Measurements from ENCODE around the gene B4GALNT2.

The B4GALNT2 gene

GRCh38 chr17:49216482-49216881, 83.9 kb downstream of the B4GALNT2 start:
- DNase-seq, result no peak

GRCh38 chr17:49216953-49217650, 84.5 kb downstream of the B4GALNT2 start:
- no peak for DNase-seq

DNA sequence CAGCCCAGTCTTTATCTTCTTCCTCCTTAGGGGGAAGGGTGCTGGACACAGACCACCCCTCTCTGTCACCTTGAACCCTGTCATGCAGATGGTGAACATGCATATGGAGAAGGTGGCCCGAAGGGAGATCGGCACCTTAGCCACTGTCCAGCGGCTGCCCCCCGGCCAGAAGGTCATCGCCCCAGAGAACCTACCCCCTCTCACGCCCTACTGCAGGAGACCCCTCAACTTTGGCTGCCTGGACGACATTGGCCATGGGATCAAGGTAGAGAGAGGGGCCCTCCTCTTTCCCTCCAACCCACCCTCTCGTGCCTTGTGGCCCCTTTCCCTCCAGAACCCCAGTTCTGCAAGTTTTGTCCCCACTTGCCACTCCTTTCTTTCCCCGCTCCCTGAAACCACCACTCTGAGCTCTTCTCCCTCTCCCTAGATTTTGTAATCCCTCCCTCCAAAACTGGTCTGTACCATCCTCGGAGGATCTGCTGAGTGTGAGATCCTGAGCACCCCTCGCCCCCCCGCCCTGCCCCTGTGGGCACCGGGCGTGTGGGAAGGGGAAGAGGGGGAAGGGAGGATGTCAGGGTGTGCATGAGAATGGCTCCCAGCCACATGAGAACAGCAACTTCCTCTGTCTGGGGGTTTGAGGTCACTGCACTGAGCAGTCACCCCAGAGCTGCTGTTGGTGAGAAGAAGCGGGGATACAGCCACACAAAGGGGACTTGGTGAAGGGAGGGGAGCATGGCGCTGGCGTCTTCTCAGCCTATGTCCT, 85.3 kb downstream of the B4GALNT2 start:
- DNase-seq, result no peak

GRCh38 chr17:49218941-49219913, 86.7 kb downstream of the B4GALNT2 start:
- no peak for DNase-seq

DNA sequence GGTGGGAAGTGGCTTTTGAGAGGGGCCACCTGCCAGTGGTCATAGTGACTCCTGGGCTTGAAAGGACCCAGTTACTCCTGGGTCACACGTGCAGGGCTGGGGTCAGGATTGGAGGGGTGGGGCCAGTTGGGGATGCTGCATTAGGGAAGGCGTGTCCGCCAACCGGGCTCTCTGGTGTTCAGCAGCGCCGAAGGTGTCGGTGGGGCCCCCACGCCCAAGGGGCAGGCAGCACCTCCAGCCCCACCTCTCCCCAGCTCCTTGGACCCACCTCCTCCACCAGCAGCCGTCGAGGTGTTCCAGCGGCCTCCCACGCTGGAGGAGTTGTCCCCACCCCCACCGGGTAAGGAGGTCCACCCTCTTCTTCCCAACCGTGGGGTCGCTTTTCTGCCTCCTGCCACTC, 87.4 kb downstream of the B4GALNT2 start:
- DNase-seq, result no peak

- no peak for DNase-seq
Observed at GRCh38 chr17:49223168-49223516, 90.6 kb downstream of the B4GALNT2 start.

DNA sequence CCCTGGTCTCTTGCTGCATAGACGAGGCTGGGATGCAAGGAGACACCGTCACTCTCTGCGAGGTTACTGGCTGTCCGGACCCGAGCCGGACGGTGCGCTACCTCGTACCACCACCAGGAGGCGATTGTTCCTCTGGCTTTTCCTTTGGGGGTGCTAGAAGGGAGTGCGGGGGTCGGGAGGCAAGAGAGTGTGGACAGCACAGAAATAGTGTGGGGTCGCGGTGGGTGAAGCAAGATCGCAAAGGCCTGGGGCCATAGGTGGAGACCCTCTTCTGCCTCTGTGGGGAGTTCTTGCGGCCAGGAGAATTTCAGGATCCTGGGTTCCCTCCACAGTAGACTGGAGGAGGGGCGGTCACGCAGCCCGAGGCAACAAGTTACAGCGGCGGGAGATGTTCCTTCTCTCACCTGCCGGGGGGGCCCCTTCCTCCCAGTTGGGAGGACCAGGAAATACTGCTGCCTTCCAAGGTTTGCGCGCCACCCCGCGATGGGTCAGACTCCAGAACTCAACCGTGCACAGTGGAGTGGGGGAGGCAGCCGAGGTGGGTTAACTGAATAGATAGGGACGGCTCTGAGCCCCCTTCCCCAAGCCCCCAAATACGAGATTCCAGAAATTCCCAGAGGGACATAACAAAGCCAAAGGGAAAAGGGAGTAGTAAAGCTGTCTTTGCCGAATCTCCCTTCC, 91.1 kb downstream of the B4GALNT2 start:
- peak; percentile 25 for DNase-seq

DNA sequence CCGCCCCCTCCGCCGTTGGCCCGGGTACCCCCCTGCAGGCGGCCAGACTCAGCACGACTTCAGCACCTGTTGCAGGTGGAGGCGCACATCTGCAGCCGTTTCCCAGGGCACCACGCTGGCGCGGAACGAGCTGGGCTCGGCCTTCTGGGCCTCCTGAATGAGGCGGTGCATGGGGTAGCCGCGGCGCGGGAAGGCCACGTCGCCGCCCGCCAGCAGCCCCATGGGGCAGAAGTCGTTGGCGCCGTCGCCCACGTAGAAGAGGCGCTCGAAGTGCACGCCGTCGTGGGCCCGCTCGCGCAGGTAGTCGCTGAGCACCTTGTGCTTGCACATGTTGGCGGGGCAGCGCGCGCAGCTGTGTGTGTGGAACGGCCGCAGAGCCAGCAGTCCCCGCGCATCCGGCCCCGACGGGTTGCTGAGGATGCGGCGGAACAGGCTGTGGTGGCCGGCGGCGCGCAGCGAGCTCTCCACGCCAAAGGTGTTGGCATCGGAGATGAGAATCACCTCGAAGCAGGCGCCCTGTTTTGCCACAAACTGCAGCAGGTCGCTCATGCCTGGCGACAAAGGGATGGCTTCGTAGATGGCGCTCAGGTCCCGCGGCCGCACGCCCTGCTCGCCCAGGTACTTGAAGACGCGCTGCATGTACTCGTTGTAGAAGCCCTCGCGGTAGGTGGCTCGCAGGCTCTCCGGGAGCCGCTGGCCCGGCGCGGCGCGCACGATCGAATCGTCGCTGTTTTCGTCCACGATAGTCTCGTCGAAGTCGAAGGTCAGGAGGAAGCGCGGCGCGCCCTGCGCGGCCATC, 91.8 kb downstream of the B4GALNT2 start:
- DNase-seq, result no peak

- no peak for DNase-seq
Observed at GRCh38 chr17:49224997-49225337, 92.4 kb downstream of the B4GALNT2 start.

GRCh38 chr17:49225554-49226236, 93.1 kb downstream of the B4GALNT2 start:
- no peak for DNase-seq

Measured in fibroblast of skin of right biceps (primary cell).